OCI-LY7 (cell line): ENCODE measurements around the gene IPO11. TPM values are rescaled to one million over a fixed set of nuclear protein-coding genes. Genes with fewer than 3 reads are reported as not detected.
A peak's percentile ranks its signal among the peaks of the same experiment; 100 is the strongest.

ENCODE experiments used
- BruUV-seq: library from RNA; stranded (reverse); fragments of 400-500 nt; replicated peaks from 2 replicates; lab custom pipeline; 2021; lab: Mats Ljungman, UMichigan
- CTCF ChIA-PET: fragments of 300-600 bp; sonication (Branson Sonifier 250); formaldehyde crosslinking; loops from one replicate; lab custom pipeline; 2022; ENCODE audit warnings: antibody characterized with exemption; ENCODE audit not compliant: unreplicated experiment; lab: Charles Lee
- POLR2A ChIA-PET: fragments of 300-600 bp; sonication (Branson Sonifier 250); formaldehyde crosslinking; loops from one replicate; lab custom pipeline; 2022; ENCODE audit warnings: antibody characterized with exemption; lab: Charles Lee
- DNase-seq: peaks from one replicate; pipeline ENCODE4 v3.0.0-alpha.2; 2015; ENCODE audit warnings: low spot score
- H2AFZ ChIP-seq: fragments of 200-600 bp; sonication (generic), shearing (Covaris generic); 2 replicates; pipeline ENCODE4 v1.6.1; 2014; ENCODE audit warnings: mild to moderate bottlenecking, antibody characterized with exemption, low read length, moderate library complexity
- H3K27ac ChIP-seq: fragments of 200-600 bp; sonication (generic); 2 replicates; pipeline ENCODE4 v1.5.1; 2014; ENCODE audit warnings: mixed run types, low read depth, mild to moderate bottlenecking, moderate library complexity, low read length, inconsistent platforms; ENCODE audit not compliant: poor library complexity, severe bottlenecking
- H3K36me3 ChIP-seq: fragments of 200-600 bp; sonication (generic); 2 replicates; pipeline ENCODE4 v1.6.1; 2014; ENCODE audit warnings: mild to moderate bottlenecking, antibody characterized with exemption, low read length, moderate library complexity, mixed read lengths; ENCODE audit not compliant: insufficient read depth
- H3K4me1 ChIP-seq: fragments of 200-600 bp; sonication (generic); 2 replicates; pipeline ENCODE4 v1.5.1; 2014; ENCODE audit warnings: mild to moderate bottlenecking, low read length; ENCODE audit not compliant: insufficient read depth, poor library complexity, severe bottlenecking
- H3K4me2 ChIP-seq: fragments of 200-600 bp; sonication (generic); 2 replicates; pipeline ENCODE4 v1.6.1; 2014; ENCODE audit warnings: mild to moderate bottlenecking, low read length
- H3K4me3 ChIP-seq: fragments of 200-600 bp; sonication (generic); 2 replicates; pipeline ENCODE4 v1.5.1; 2014; ENCODE audit warnings: mild to moderate bottlenecking, low read depth, low read length; ENCODE audit not compliant: poor library complexity, severe bottlenecking
- H3K79me2 ChIP-seq: fragments of 200-600 bp; sonication (generic); 2 replicates; pipeline ENCODE4 v1.6.1; 2016; ENCODE audit warnings: low read depth, mild to moderate bottlenecking, low read length, moderate library complexity, mixed read lengths; ENCODE audit not compliant: insufficient read depth
- H3K9me2 ChIP-seq: fragments of 200-600 bp; sonication (generic); 2 replicates; pipeline ENCODE4 v1.6.1; 2016; ENCODE audit warnings: mild to moderate bottlenecking, low read length, mixed read lengths; ENCODE audit not compliant: insufficient read depth
- H3K9me3 ChIP-seq: fragments of 200-600 bp; sonication (generic); 2 replicates; pipeline ENCODE4 v1.6.1; 2014; ENCODE audit warnings: mild to moderate bottlenecking, mixed run types, low read length, mixed read lengths
- H4K20me1 ChIP-seq: fragments of 200-600 bp; sonication (generic); 2 replicates; pipeline ENCODE4 v1.6.1; 2014; ENCODE audit warnings: mild to moderate bottlenecking, antibody characterized with exemption, low read length, moderate library complexity, mixed read lengths; ENCODE audit not compliant: insufficient read depth
- CTCF ChIP-seq: fragments of 200-600 bp; sonication (generic); conservative IDR thresholded peaks from 2 replicates; pipeline ENCODE4 v1.5.1; 2014; ENCODE audit warnings: mild to moderate bottlenecking, antibody characterized with exemption, low read length, moderate library complexity, mixed read lengths
- EZH2phosphoT487 ChIP-seq: fragments of 200-600 bp; sonication (generic); IDR thresholded peaks from 2 replicates; pipeline ENCODE4 v1.6.1; 2018; ENCODE audit warnings: low read depth, borderline replicate concordance, mild to moderate bottlenecking, mixed run types, antibody characterized with exemption, low read length, moderate library complexity, mixed read lengths
- intact Hi-C: fragments of 100-400 bp; cut with micrococcal nuclease; formaldehyde crosslinking; loops from one replicate; pipeline ENCODE4 v1.10.0; 2022; ENCODE audit not compliant: unreplicated experiment
- total RNA-seq, 2 experiments: library from RNA; depleted of rRNA in 1 of 2; stranded (reverse); fragments of >200 nt in 1 of 2; shearing (Covaris generic) in 1 of 2; gene quantifications; 2 replicates each; pipeline ENCODE4 v1.2.3, GENCODE V29; 2014 to 2022

The IPO11 gene
- total RNA-seq, 2 experiments from 2014 or later: 26.1 to 59.9 TPM

- ChIA-PET CTCF (no interaction called here), POLR2A (no interaction called here)
- intact Hi-C loops: no loop called here
- Histone ChIP-seq H3K9me2 (no peaks in the 10 kb centered on the region), H2AFZ (no peak overlapping the region), H3K4me1 (peaks cover 4% of the 10 kb centered on the region), H3K27ac (no peak overlapping the region), H3K9me3 (no peaks in the 10 kb centered on the region), H3K79me2 (no peaks in the 10 kb centered on the region), H3K4me2 (no peak overlapping the region), H4K20me1 (no peaks in the 10 kb centered on the region), H3K4me3 (no peak overlapping the region), H3K36me3 (peaks cover 68% of the 10 kb centered on the region)
- no TSS peak for BruUV-seq
- DNase-seq: peak; percentile 7
- TF ChIP-seq CTCF (no peak), EZH2phosphoT487 (no peak)
Observed at GRCh38 chr5:62521319-62521718, 108.8 kb downstream of the IPO11 start.

- CTCF ChIA-PET: no interaction called here
- H3K9me2 ChIP-seq: no peaks in the 10 kb centered on the region
- TF ChIP-seq EZH2phosphoT487 (no peak), CTCF (no peak)
Observed at GRCh38 chr5:62522811-62523210, 110.2 kb downstream of the IPO11 start.

GRCh38 chr5:62533597-62533996, 121.0 kb downstream of the IPO11 start:
- Histone ChIP-seq H3K4me1 (no peaks in the 10 kb centered on the region), H3K36me3 (peaks cover 46% of the 10 kb centered on the region), H3K79me2 (no peaks in the 10 kb centered on the region), H3K27ac (no peak overlapping the region), H4K20me1 (no peaks in the 10 kb centered on the region), H2AFZ (no peak overlapping the region), H3K4me2 (no peak overlapping the region), H3K9me2 (no peaks in the 10 kb centered on the region), H3K9me3 (no peaks in the 10 kb centered on the region), H3K4me3 (no peak overlapping the region)
- no peak for DNase-seq
- CTCF ChIA-PET: no interaction called here
- no peak for TF ChIP-seq EZH2phosphoT487
- TF ChIP-seq CTCF: no peak
- intact Hi-C loops: no loop called here
- BruUV-seq: no TSS peak
- POLR2A ChIA-PET: interaction anchor here (0.6 kb wide), 1 partner anchor 237 kb away, joined by 3 read pairs; no protein-coding TSS in a partner anchor

More at GRCh38 chr5:62522811-62523210, 110.2 kb downstream of the IPO11 start:
- no peak for DNase-seq
- no peaks in the 10 kb centered on the region for H4K20me1 ChIP-seq
- H3K9me3 ChIP-seq: no peaks in the 10 kb centered on the region
- peaks cover 65% of the 10 kb centered on the region for H3K36me3 ChIP-seq
- POLR2A ChIA-PET: interaction anchor here (0.7 kb wide), 2 partner anchors 19 to 164 kb away, joined by 3 read pairs; no protein-coding TSS in a partner anchor
- no peak overlapping the region for H3K27ac ChIP-seq
- intact Hi-C loops: no loop called here
- peaks cover 4% of the 10 kb centered on the region for H3K4me1 ChIP-seq
- no peak overlapping the region for H2AFZ ChIP-seq
- no peak overlapping the region for H3K4me3 ChIP-seq
- no peaks in the 10 kb centered on the region for H3K79me2 ChIP-seq
- no TSS peak for BruUV-seq
- H3K4me2 ChIP-seq: no peak overlapping the region
